Left ventricle myocardium inferior (tissue), 1 donor: ENCODE data around the gene PRKG1. TPM values are rescaled to one million over a fixed set of nuclear protein-coding genes. Genes with fewer than 3 reads are reported as not detected.

Experiments
- DNase-seq: peaks from one replicate; pipeline ENCODE4 v3.0.0-alpha.2; 2020
- H3K27ac ChIP-seq: fragments of 200-600 bp; replicated peaks from 2 replicates; pipeline ENCODE4 v1.8.0; 2021
- H3K27me3 ChIP-seq: fragments of 200-600 bp; 2 replicates; pipeline ENCODE4 v1.8.0; 2021; ENCODE audit warnings: low read depth
- H3K36me3 ChIP-seq: fragments of 200-600 bp; 2 replicates; pipeline ENCODE4 v1.8.0; 2021
- H3K4me1 ChIP-seq: fragments of 200-600 bp; 2 replicates; pipeline ENCODE4 v1.8.0; 2021
- H3K4me3 ChIP-seq: fragments of 200-600 bp; 2 replicates; pipeline ENCODE4 v1.8.0; 2021; ENCODE audit warnings: mild to moderate bottlenecking, moderate library complexity
- H3K9me3 ChIP-seq: fragments of 200-600 bp; replicated peaks from 2 replicates; pipeline ENCODE4 v1.8.0; 2021
- intact Hi-C: fragments of 100-400 bp; cut with micrococcal nuclease; formaldehyde crosslinking; loops from one replicate; pipeline ENCODE4 v1.11.0; 2022
- total RNA-seq: library from RNA; stranded (reverse); fragmentation: NEBNext Ultra II Directional; extraction: Animal tissue kit (Norgen Biotek cat#: 25700); gene quantifications from one replicate; pipeline ENCODE4 v1.2.1, GENCODE V29; 2021
- TF ChIP-seq, protein P1 (sequence below): fragments of 200-600 bp; IDR thresholded peaks from 2 replicates; pipeline ENCODE4 v1.8.0; 2021; ENCODE audit warnings: antibody characterized with exemption, mild to moderate bottlenecking, borderline replicate concordance
- donor health status: DM: no; HTN: yes; CAD: no; lungs with severe emphysema.

Gene PRKG1
- total RNA-seq, 1 donor from 2014 or later: 38.9 TPM

DNA sequence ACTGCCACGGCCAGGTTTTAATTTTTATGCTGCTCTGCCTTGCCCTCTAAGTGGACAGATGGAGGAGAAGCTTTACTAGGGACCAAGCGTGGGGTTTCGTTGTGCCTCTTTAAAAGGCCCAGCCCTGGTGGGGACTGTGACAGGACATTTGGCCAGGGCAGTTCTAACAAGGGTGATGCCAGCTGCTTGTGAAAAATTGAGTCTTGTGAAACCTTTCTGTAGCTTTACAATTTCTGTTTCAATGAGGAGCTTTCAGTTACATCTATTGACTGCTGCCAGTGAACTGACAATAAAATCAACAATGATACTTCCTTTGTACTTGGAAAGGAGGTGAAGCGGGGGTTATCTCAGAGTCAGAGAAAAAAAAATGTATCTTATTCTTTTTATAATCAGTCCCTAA lies 858.2 kb downstream of the PRKG1 start:
- TF ChIP-seq, protein P1, sequence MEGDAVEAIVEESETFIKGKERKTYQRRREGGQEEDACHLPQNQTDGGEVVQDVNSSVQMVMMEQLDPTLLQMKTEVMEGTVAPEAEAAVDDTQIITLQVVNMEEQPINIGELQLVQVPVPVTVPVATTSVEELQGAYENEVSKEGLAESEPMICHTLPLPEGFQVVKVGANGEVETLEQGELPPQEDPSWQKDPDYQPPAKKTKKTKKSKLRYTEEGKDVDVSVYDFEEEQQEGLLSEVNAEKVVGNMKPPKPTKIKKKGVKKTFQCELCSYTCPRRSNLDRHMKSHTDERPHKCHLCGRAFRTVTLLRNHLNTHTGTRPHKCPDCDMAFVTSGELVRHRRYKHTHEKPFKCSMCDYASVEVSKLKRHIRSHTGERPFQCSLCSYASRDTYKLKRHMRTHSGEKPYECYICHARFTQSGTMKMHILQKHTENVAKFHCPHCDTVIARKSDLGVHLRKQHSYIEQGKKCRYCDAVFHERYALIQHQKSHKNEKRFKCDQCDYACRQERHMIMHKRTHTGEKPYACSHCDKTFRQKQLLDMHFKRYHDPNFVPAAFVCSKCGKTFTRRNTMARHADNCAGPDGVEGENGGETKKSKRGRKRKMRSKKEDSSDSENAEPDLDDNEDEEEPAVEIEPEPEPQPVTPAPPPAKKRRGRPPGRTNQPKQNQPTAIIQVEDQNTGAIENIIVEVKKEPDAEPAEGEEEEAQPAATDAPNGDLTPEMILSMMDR: no peak
- intact Hi-C loops: no loop called here
- H3K27me3 ChIP-seq: no peaks in the 10 kb centered on the region

GRCh38 chr10:51934373-51934772 lies 860.1 kb downstream of the PRKG1 start:
- Histone ChIP-seq H3K27me3 (no peaks in the 10 kb centered on the region), H3K27ac (no peak overlapping the region), H3K4me1 (peaks cover 5% of the 10 kb centered on the region), H3K36me3 (no peaks in the 10 kb centered on the region), H3K4me3 (no peak overlapping the region), H3K9me3 (no peaks in the 10 kb centered on the region)
- DNase-seq: no peak
- TF ChIP-seq, protein P1: no peak
- intact Hi-C loops: no loop called here

More for the DNA sequence above, 858.2 kb downstream of the PRKG1 start:
- Histone ChIP-seq H3K4me1 (peaks cover 5% of the 10 kb centered on the region), H3K4me3 (no peak overlapping the region), H3K27ac (no peak overlapping the region), H3K9me3 (no peaks in the 10 kb centered on the region), H3K36me3 (no peaks in the 10 kb centered on the region)
- DNase-seq: no peak

GRCh38 chr10:51935341-51935740 lies 861.1 kb downstream of the PRKG1 start:
- no peak for DNase-seq
- H3K9me3 ChIP-seq: no peaks in the 10 kb centered on the region
- no peak overlapping the region for H3K27ac ChIP-seq
- H3K4me1 ChIP-seq: peaks cover 5% of the 10 kb centered on the region
- no peaks in the 10 kb centered on the region for H3K27me3 ChIP-seq
- no peak overlapping the region for H3K4me3 ChIP-seq
- TF ChIP-seq, protein P1: no peak
- intact Hi-C loops: no loop called here
- H3K36me3 ChIP-seq: no peaks in the 10 kb centered on the region

- Histone ChIP-seq H3K27me3 (no peaks in the 10 kb centered on the region), H3K4me3 (no peak overlapping the region), H3K9me3 (peaks cover 4% of the 10 kb centered on the region), H3K27ac (no peak overlapping the region), H3K36me3 (no peaks in the 10 kb centered on the region), H3K4me1 (peaks cover 5% of the 10 kb centered on the region)
- no peak for DNase-seq
- intact Hi-C loops: no loop called here
- TF ChIP-seq, protein P1: no peak
These were observed 863.2 kb downstream of the PRKG1 start for GRCh38 chr10:51937308-51938140.

DNA sequence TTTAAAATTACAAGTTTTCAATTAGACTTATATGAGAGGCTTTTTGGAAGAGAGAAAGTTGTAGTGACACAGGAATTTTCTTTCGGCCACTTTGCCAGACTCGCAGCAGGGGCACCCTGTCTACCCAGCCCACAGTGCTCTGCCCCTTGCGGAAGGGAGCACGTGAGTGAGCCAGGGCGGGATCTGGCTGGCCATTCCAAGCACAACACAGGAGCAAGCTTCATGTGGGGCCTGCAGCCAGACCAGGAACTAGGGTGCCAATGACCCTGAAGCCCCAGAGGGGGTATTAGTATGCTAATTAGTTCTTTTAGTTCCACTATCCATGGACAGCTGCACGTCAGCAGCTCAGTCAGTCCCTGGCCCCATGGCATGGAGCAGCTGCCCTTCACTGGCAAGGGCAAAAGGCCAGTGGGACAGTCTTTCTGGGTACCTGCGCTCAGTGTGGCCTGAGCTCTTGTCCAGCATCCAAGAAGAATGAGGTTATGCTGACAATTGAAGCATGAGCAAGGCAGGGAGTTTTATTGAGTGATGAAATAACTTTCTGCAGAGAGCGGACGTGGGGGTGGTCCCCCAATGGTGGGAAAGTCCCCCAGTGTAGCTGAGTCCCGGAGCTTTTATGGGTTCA lies 876.2 kb downstream of the PRKG1 start:
- Histone ChIP-seq H3K9me3 (no peaks in the 10 kb centered on the region), H3K27ac (peak overlapping the region; percentile 35), H3K4me3 (no peak overlapping the region), H3K36me3 (no peaks in the 10 kb centered on the region), H3K4me1 (peaks cover 26% of the 10 kb centered on the region), H3K27me3 (no peaks in the 10 kb centered on the region)
- intact Hi-C loops: no loop called here
- TF ChIP-seq, protein P1: no peak
- DNase-seq: no peak
